ENCODE measurements around the gene EEPD1.

GRCh38 chr7:36279926-36280315, 126.9 kb downstream of the EEPD1 start:
- TF ChIP-seq, protein P1, sequence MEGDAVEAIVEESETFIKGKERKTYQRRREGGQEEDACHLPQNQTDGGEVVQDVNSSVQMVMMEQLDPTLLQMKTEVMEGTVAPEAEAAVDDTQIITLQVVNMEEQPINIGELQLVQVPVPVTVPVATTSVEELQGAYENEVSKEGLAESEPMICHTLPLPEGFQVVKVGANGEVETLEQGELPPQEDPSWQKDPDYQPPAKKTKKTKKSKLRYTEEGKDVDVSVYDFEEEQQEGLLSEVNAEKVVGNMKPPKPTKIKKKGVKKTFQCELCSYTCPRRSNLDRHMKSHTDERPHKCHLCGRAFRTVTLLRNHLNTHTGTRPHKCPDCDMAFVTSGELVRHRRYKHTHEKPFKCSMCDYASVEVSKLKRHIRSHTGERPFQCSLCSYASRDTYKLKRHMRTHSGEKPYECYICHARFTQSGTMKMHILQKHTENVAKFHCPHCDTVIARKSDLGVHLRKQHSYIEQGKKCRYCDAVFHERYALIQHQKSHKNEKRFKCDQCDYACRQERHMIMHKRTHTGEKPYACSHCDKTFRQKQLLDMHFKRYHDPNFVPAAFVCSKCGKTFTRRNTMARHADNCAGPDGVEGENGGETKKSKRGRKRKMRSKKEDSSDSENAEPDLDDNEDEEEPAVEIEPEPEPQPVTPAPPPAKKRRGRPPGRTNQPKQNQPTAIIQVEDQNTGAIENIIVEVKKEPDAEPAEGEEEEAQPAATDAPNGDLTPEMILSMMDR (IDR thresholded peaks at IDR 0.05): no peak
- no peak for TF ChIP-seq POLR2A (IDR thresholded peaks at IDR 0.05)
